Mucosa of rectum (tissue), 2 donors: ENCODE measurements around the gene CDC42BPA.
A peak's percentile ranks its signal among the peaks of the same experiment; 100 is the strongest.

Source experiments
- H3K27ac ChIP-seq, 2 donors: one replicate each; pipeline ENCODE4 v1.7.0; 2013; ENCODE audit warnings: inconsistent platforms in 2 of 2, low read depth in 2 of 2, low read length in 2 of 2
- H3K27me3 ChIP-seq, 2 donors: one replicate each; pipeline ENCODE4 v1.7.0; 2013; ENCODE audit warnings: low read length in 2 of 2; ENCODE audit not compliant: control insufficient read depth in 2 of 2, insufficient read depth in 2 of 2
- H3K36me3 ChIP-seq, 2 donors: one replicate each; pipeline ENCODE4 v1.7.0; 2013; ENCODE audit warnings: low read length in 2 of 2; ENCODE audit not compliant: control insufficient read depth in 2 of 2, insufficient read depth in 2 of 2
- H3K4me1 ChIP-seq, 2 donors: one replicate each; pipeline ENCODE4 v1.7.0; 2013; ENCODE audit warnings: low read length in 2 of 2, mild to moderate bottlenecking in 1 of 2; ENCODE audit not compliant: control insufficient read depth in 2 of 2, insufficient read depth in 2 of 2
- H3K4me3 ChIP-seq, 2 donors: one replicate each; pipeline ENCODE4 v1.7.0; 2013; ENCODE audit warnings: low read length in 2 of 2
- H3K9ac ChIP-seq, 2 donors: one replicate each; pipeline ENCODE4 v1.7.0; 2013; ENCODE audit warnings: low read length in 2 of 2, low read depth in 1 of 2, mild to moderate bottlenecking in 1 of 2
- H3K9me3 ChIP-seq, 2 donors: one replicate each; pipeline ENCODE4 v1.7.0; 2013; ENCODE audit warnings: low read length in 2 of 2; ENCODE audit not compliant: control insufficient read depth in 2 of 2
- donor health status: healthy.
- donor health status: Normal muscosa, but diverticular disease.

CDC42BPA gene

DNA sequence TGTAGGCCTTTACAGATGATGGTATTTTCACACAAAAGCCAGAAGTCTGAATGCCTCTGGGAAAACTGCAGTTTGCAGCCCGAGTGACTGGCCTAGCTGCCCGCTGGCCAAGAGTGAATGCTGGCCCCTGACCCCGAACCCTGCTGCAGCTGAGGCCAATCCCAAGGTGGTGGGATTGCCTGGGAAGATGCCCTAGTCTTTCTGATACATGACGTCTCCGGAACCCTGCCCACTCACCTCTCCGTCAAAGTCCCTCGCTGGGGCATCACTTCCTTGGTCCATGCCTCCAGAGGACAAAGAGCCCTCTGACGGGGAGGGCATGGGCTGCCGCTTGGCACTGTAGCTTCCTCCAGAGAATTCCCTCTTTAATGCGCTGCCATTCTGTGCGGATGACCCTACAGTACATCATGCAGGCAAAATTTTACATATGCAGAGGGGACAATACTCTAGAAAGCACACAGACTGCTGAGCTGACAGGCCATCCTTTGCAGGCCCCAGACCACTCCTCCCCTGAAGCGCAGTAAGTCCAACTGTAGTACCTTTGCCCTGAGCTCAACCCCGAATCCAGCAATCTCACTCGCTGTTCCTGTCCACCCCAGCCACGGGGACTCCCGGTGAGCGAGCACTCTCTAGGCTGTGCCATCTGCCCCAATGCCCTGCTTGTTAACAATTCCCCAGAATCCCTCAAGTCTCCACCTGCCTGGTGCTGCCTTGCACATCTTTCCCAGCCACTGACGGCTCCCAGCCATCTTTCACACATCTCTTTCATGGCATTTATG lies 323.5 kb downstream of the CDC42BPA start:
- no peaks in the 10 kb centered on the region for H3K9me3 ChIP-seq
- H3K27ac ChIP-seq, result no peak overlapping the region
- H3K27me3 ChIP-seq, result no peaks in the 10 kb centered on the region
- H3K4me3 ChIP-seq, result no peak overlapping the region
- H3K36me3 ChIP-seq, result peaks cover 3 to 6% of the 10 kb centered on the region in 2 donors
- H3K4me1 ChIP-seq, result peaks cover 9 to 10% of the 10 kb centered on the region in 2 donors
- no peak overlapping the region for H3K9ac ChIP-seq

GRCh38 chr1:226993814-226994585 lies 324.3 kb downstream of the CDC42BPA start:
- Histone ChIP-seq H3K9me3 (no peaks in the 10 kb centered on the region), H3K4me3 (no peak overlapping the region), H3K27ac (no peak overlapping the region), H3K27me3 (no peaks in the 10 kb centered on the region), H3K9ac (no peak overlapping the region), H3K36me3 (peaks cover 3 to 6% of the 10 kb centered on the region in 2 donors), H3K4me1 (peaks cover 17 to 18% of the 10 kb centered on the region in 2 donors)

DNA sequence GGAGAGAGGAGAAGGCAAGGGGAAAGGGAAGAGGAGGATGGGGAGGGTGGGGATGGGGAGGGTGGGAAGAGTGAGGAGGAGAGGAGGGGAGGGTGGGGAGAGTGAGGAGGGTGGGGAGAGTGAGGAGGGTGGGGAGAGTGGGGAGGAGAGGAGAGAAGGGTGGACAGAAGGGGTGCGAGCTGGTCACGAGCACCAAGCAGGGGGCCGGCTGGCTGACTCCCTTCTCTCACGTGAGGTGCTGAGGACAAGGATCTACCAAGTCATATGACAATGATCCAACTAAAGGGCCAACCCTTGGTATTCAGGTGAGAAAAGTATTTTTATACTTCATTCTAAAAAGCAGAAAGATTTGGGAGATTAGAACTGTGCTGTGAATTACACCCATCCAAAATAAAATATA lies 326.4 kb downstream of the CDC42BPA start:
- Histone ChIP-seq H3K9ac (no peak overlapping the region), H3K27ac (no peak overlapping the region), H3K9me3 (no peaks in the 10 kb centered on the region), H3K4me1 (peaks cover 33 to 37% of the 10 kb centered on the region in 2 donors), H3K36me3 (peaks cover 5 to 12% of the 10 kb centered on the region in 2 donors), H3K4me3 (no peak overlapping the region), H3K27me3 (no peaks in the 10 kb centered on the region)

DNA sequence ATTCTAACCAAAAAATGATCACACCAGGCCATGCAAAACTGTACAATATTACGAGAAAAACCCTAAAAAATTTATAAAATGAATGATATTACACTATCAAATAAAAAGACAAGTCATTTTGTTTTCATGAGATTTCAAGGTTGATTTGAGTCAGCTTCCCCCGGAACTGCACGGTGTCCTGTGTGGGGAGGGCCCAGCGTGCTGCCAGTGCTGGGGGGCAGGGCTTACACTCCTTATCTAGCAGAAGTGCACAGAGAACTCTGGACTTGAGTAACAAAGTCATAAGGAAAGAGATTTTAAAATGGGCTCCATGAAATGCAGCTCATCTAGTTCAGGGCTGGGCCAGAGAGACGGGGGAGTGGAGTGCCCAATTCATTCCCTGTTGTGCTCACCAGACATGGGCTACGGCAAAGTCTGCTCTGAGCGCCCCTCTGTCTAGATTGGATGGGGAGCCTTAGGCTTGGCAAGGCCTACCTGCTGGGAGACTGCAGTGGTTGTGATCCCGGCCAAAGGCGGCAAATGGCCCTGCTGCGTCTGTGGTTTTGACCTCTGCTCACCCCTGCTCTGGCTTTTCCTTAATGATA lies 328.1 kb downstream of the CDC42BPA start:
- Histone ChIP-seq H3K9ac (peak overlapping the region; percentile 15 to 40), H3K27me3 (no peaks in the 10 kb centered on the region), H3K9me3 (no peaks in the 10 kb centered on the region), H3K36me3 (peaks cover 15 to 25% of the 10 kb centered on the region in 2 donors), H3K4me1 (peaks cover 33 to 37% of the 10 kb centered on the region in 2 donors), H3K4me3 (peak overlapping the region in 1 of 2 donors; percentile 37), H3K27ac (peak overlapping the region; percentile 90 to 93)

DNA sequence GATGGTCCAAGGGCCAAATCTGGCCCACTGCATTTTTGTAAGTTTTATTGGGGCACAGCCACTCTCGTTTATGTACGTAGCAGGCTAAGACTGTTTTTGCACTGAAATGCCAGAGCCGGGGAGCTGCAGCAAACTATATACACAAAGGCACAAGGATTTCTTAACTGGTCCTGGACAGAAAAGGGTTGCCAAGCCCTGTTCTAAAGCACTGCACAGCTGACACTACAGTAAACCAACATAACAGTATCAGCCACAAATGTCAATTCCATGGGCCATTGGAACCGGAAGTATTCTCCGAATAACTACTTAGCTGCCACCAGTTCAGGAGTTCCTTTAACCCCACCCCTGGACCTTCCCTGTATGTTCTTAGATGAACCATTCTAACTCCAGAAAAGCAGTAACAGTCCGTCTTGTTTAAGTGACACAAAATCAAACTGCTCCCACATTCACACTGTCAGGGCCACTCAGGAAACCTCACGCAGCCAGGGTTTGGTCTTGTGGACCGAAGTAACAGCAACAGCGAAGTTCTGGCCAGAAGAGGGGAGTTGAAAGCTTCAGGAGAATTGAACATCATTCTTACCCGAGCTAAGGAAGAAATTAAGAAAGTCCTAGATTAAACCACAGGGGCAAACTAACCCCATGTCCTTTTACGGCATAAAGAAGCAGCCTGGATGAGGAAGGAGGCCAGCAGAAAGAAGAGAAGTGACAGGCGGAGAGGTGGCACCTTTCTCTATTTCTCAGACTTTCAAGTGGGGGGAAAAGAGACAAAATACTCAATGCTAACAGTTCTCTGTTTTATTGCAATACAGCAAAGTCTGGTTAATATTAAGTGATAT lies 329.0 kb downstream of the CDC42BPA start:
- Histone ChIP-seq H3K9ac (peak overlapping the region; percentile 15 to 42), H3K36me3 (peaks cover 15 to 26% of the 10 kb centered on the region in 2 donors), H3K27me3 (no peaks in the 10 kb centered on the region), H3K4me1 (peaks cover 33 to 37% of the 10 kb centered on the region in 2 donors), H3K9me3 (no peaks in the 10 kb centered on the region), H3K27ac (peak overlapping the region; percentile 81 to 93), H3K4me3 (peak overlapping the region; percentile 14 to 22)

- Histone ChIP-seq H3K9ac (no peak overlapping the region), H3K9me3 (no peaks in the 10 kb centered on the region), H3K36me3 (peaks cover 11 to 28% of the 10 kb centered on the region in 2 donors), H3K4me3 (peak overlapping the region in 1 of 2 donors; percentile 22), H3K4me1 (peaks cover 33 to 37% of the 10 kb centered on the region in 2 donors), H3K27me3 (no peaks in the 10 kb centered on the region), H3K27ac (peak overlapping the region; percentile 81 to 93)
Observed at GRCh38 chr1:226988334-226988666, 330.0 kb downstream of the CDC42BPA start.

DNA sequence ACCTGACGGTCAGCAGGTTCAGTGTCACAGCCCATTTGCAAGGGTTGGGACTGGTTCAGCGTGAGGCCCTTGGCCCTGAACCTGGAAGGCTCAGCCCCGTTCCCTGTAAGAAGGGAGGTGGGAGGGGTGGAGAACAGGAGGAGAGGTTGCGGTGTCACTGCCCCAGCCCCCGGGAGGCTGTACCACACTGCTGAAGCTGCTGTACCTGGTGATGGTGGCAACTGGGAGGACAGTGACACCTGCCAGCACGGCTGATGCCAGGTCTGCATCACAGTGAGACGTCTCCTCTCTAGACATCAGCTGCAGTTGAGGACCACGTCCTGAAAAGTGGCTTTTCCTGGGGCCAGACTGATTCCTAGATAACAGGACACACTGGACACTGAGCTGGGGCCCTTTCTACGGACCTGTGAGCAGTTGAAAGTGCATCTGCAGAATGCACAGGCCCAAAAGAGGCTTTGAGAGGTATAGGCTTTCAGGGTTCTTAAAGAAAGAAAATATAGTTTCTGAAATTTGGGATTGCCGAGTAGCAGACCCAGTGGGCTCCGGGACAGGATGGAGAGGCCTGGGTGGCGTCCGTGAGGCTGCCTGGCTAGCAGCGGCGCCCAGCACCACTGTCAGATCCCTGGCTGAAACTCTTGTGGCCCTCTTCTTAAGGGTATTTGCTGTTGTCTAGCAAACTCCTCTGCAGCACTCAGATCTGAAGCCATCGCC lies 330.5 kb downstream of the CDC42BPA start:
- H3K4me3 ChIP-seq, result no peak overlapping the region
- no peaks in the 10 kb centered on the region for H3K27me3 ChIP-seq
- H3K9me3 ChIP-seq, result no peaks in the 10 kb centered on the region
- peaks cover 11 to 32% of the 10 kb centered on the region in 2 donors for H3K36me3 ChIP-seq
- H3K27ac ChIP-seq, result peak overlapping the region; percentile 81 to 93
- H3K9ac ChIP-seq, result peak overlapping the region in 1 of 2 donors; percentile 32
- peaks cover 33 to 37% of the 10 kb centered on the region in 2 donors for H3K4me1 ChIP-seq

GRCh38 chr1:226987179-226987536 lies 331.1 kb downstream of the CDC42BPA start:
- peak overlapping the region in 1 of 2 donors; percentile 43 for H3K27ac ChIP-seq
- H3K9ac ChIP-seq, result no peak overlapping the region
- H3K9me3 ChIP-seq, result no peaks in the 10 kb centered on the region
- H3K27me3 ChIP-seq, result no peaks in the 10 kb centered on the region
- peaks cover 11 to 37% of the 10 kb centered on the region in 2 donors for H3K36me3 ChIP-seq
- H3K4me1 ChIP-seq, result peaks cover 33 to 37% of the 10 kb centered on the region in 2 donors
- no peak overlapping the region for H3K4me3 ChIP-seq

GRCh38 chr1:226986496-226987178 lies 331.7 kb downstream of the CDC42BPA start:
- peak overlapping the region in 1 of 2 donors; percentile 43 for H3K27ac ChIP-seq
- H3K27me3 ChIP-seq, result no peaks in the 10 kb centered on the region
- peaks cover 11 to 37% of the 10 kb centered on the region in 2 donors for H3K36me3 ChIP-seq
- H3K4me1 ChIP-seq, result peaks cover 33 to 37% of the 10 kb centered on the region in 2 donors
- no peak overlapping the region for H3K9ac ChIP-seq
- no peaks in the 10 kb centered on the region for H3K9me3 ChIP-seq
- H3K4me3 ChIP-seq, result no peak overlapping the region
